GM12891 (cell line): Measurements from ENCODE around the gene CADM2.

ENCODE experiments used
- DNase-seq: peaks from one replicate; pipeline ENCODE4 v3.0.0; 2011; ENCODE audit warnings: low spot score; ENCODE audit not compliant: insufficient read length
- FAIRE-seq: peaks from 2 replicates; lab custom pipeline; 2011; peaks lifted over from hg19 to GRCh38; lab: Jason Lieb, UNC
- PAX5 ChIP-seq: IDR thresholded peaks from 2 replicates; pipeline ENCODE4 v1.6.1; 2011; ENCODE audit warnings: low read length, moderate library complexity, mild to moderate bottlenecking; ENCODE audit not compliant: insufficient read depth, severe bottlenecking
- POLR2A ChIP-seq: IDR thresholded peaks from 2 replicates; pipeline ENCODE4 v1.6.1; 2011; ENCODE audit warnings: low read depth, low read length, control low read depth
- POLR2AphosphoS5 ChIP-seq: IDR thresholded peaks from 2 replicates; pipeline ENCODE4 v1.6.1; 2011; ENCODE audit warnings: low read depth, low read length, control low read depth
- POU2F2 ChIP-seq: IDR thresholded peaks from 2 replicates; pipeline ENCODE4 v1.6.1; 2011; ENCODE audit warnings: low read depth, mild to moderate bottlenecking, control low read depth, low read length, moderate library complexity
- SPI1 ChIP-seq: IDR thresholded peaks from 2 replicates; pipeline ENCODE4 v1.6.1; 2011; ENCODE audit warnings: low read depth, low read length, control low read depth
- TAF1 ChIP-seq: IDR thresholded peaks from 2 replicates; pipeline ENCODE4 v1.6.1; 2011; ENCODE audit warnings: low read depth, low read length, control low read depth

Gene CADM2

GRCh38 chr3:86056032-86056431 lies 1097.2 kb downstream of the CADM2 start:
- DNase-seq (no peak), FAIRE-seq (no peak)
- TF ChIP-seq PAX5 (no peak), SPI1 (no peak), POLR2A (no peak), POU2F2 (no peak), POLR2AphosphoS5 (no peak), TAF1 (no peak)

GRCh38 chr3:86056962-86057361 lies 1098.2 kb downstream of the CADM2 start:
- DNase-seq (no peak), FAIRE-seq (no peak)
- no peak for TF ChIP-seq PAX5

- DNase-seq (no peak), FAIRE-seq (no peak)
- TF ChIP-seq PAX5 (no peak), POLR2A (no peak), POU2F2 (no peak), TAF1 (no peak), SPI1 (no peak), POLR2AphosphoS5 (no peak)
These were observed 1115.0 kb downstream of the CADM2 start for GRCh38 chr3:86073799-86074198.

- no peak for FAIRE-seq
- DNase-seq: no peak
These were observed 1128.5 kb downstream of the CADM2 start for GRCh38 chr3:86087160-86087871.

GRCh38 chr3:86104154-86104553 lies 1145.4 kb downstream of the CADM2 start:
- TF ChIP-seq POLR2A (no peak), SPI1 (no peak), POLR2AphosphoS5 (no peak), POU2F2 (no peak), TAF1 (no peak), PAX5 (no peak)
- no peak for FAIRE-seq
- DNase-seq: no peak

More at GRCh38 chr3:86087160-86087871, 1128.5 kb downstream of the CADM2 start:
- TF ChIP-seq POU2F2: no peak
- TF ChIP-seq TAF1: no peak
- TF ChIP-seq SPI1: no peak
- TF ChIP-seq POLR2AphosphoS5: no peak
- TF ChIP-seq POLR2A: no peak
- TF ChIP-seq PAX5: no peak

- no peak for TF ChIP-seq SPI1
- no peak for TF ChIP-seq POLR2AphosphoS5
- TF ChIP-seq POU2F2: no peak
- no peak for TF ChIP-seq PAX5
- no peak for TF ChIP-seq POLR2A
- no peak for TF ChIP-seq TAF1
- no peak for FAIRE-seq
- DNase-seq: no peak
These were observed 1150.6 kb downstream of the CADM2 start for GRCh38 chr3:86109434-86109833.
